ENCODE data around the gene TOR1AIP1. TPM values are rescaled to one million over a fixed set of nuclear protein-coding genes. Genes with fewer than 3 reads are reported as not detected.
A peak's percentile ranks its signal among the peaks of the same experiment; 100 is the strongest.
"Not testable (repeated sequence)": the region's sequence is repeated elsewhere in the genome, so short reads cannot be mapped to it uniquely, and the experiment has no call there.

Gene TOR1AIP1, protein sequence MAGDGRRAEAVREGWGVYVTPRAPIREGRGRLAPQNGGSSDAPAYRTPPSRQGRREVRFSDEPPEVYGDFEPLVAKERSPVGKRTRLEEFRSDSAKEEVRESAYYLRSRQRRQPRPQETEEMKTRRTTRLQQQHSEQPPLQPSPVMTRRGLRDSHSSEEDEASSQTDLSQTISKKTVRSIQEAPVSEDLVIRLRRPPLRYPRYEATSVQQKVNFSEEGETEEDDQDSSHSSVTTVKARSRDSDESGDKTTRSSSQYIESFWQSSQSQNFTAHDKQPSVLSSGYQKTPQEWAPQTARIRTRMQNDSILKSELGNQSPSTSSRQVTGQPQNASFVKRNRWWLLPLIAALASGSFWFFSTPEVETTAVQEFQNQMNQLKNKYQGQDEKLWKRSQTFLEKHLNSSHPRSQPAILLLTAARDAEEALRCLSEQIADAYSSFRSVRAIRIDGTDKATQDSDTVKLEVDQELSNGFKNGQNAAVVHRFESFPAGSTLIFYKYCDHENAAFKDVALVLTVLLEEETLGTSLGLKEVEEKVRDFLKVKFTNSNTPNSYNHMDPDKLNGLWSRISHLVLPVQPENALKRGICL
- 50.5 TPM for polyA plus RNA-seq (2012; ENCODE audit: insufficient read depth, insufficient read length)

DNA sequence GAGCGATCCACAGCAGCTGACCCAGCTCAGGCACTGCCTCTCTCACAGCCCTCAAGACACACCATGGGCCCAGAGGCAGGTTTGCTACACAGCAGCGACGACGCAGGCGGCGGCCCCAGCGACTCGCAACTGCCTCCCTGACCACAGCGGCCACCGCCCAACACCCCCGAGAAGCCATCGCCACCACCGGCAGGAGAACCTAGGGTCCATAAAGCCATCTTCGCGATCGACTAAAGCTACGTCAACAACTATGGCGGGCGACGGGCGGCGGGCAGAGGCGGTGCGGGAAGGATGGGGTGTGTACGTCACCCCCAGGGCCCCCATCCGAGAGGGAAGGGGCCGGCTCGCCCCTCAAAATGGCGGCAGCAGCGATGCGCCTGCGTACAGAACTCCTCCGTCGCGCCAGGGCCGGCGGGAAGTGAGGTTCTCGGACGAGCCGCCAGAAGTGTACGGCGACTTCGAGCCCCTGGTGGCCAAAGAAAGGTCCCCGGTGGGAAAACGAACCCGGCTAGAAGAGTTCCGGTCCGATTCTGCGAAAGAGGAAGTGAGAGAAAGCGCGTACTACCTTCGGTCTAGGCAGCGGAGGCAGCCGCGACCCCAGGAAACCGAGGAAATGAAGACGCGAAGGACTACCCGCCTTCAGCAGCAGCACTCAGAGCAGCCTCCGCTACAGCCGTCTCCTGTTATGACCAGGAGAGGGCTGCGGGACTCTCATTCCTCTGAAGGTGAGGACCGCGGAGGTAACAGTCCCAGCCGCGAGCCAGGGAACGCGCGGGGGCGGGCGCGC lies at the start of gene TOR1AIP1:
TOR1AIP1 (plus strand) TSS at position 33 of the 787 bp plus-strand sequence; CDS start at position 251, 218 bp downstream.
- H3K4me3 ChIP-seq (ENCODE audit: low read length): peak within 1 kb of the TSS; percentile 92
- peak; percentile 94 for DNase-seq (ENCODE audit: low read depth, low spot score)

DNA sequence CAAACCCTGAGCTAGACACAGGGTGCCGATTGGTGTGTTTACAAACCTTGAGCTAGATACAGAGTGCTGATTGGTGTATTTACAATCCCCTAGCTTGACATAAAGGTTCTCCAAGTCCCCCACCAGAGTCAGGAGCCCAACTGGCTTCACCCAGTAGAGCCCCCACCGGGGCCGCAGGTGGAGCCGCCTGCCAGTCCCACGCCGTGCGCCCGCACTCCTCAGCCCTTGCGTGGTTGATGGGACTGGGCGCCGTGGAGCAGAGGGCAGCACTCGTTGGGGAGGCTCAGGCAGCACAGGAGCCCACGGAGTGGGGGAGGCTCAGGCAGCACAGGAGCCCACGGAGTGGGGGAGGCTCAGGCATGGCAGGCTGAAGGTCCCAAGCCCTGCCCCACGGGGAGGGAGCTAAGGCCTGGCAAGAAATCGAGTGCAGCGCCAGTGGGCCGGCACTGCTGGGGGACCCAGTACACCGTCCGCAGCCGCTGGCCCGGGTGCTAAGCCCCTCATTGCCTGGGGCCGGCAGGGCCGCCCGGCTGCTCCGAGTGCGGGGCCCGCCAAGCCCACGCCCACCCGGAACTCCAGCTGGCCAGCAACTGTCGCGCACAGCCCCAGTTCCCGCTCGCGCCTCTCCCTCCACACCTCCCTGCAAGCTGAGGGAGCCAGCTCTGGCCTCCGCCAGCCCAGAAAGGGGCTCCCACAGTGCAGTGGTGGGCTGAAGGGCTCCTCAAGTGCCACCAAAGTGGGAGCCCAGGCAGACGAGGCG lies 45.2 kb upstream of the TOR1AIP1 start:
- not testable (repeated sequence) for H3K4me3 ChIP-seq (ENCODE audit: low read length)

DNA sequence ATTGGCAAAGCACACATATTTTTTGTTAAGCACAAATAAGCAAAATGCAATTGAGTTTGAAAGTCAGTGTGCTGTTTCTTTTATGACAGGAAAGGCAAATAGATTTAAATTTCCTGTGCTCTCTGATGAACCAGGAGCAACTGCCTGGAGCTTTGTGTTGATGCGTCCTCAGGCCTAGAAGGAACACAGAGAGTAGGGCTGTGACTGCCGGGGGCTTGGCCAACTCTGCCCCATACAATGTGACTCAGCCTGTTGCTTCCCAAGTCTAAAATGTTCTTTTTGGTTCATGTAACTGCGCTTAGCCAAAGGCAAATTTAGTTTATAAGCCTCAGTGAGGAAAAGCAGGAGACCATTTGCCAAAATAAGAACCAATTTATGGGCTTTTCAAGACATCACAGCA lies 42.0 kb upstream of the TOR1AIP1 start:
- H3K4me3 ChIP-seq (ENCODE audit: low read length): no peak overlapping the region
- DNase-seq (ENCODE audit: low read depth, low spot score): no peak

More for the DNA sequence above, 45.2 kb upstream of the TOR1AIP1 start:
- not testable (repeated sequence) for DNase-seq (ENCODE audit: low read depth, low spot score)

DNA sequence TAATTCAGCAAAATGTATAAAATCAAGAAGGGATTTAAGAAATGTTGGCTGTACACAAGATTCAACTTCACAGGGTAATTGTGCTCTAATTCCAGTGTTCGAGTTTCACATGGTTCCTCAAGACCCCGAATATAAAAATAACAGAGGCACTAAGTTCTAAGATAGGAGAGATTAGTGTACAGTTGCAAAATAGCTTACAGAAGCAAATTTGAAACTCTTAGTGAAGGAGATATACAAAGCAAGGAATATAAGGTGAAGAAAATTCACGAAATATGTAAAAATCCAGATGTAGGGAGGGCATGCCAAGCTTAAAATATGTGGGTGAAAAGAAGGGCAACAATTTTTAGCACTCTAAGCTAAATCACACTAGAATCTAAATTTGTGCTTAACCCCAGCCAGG lies 33.9 kb upstream of the TOR1AIP1 start:
- H3K4me3 ChIP-seq (ENCODE audit: low read length): no peak overlapping the region
- DNase-seq (ENCODE audit: low read depth, low spot score): no peak

DNA sequence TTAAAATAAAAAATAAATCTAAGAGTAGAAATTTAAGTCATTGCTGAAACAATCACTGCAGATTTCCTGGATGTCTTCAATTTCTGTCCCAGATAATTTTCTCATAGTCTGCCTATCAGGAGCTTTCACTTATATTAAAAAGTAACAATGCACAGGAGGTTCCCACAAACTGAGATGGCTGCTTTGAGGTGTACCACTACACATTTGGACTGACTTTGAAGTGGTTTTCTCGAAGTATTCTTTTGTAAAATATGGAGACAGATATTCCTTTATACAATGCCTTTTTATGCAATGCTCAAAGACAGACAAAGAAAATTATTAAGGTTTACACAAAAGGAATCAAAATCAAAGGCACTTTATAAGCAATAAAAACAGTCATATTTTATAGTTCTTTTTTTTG lies 29.0 kb upstream of the TOR1AIP1 start:
- DNase-seq (ENCODE audit: low read depth, low spot score): peak; percentile 26
- no peak overlapping the region for H3K4me3 ChIP-seq (ENCODE audit: low read length)

DNA sequence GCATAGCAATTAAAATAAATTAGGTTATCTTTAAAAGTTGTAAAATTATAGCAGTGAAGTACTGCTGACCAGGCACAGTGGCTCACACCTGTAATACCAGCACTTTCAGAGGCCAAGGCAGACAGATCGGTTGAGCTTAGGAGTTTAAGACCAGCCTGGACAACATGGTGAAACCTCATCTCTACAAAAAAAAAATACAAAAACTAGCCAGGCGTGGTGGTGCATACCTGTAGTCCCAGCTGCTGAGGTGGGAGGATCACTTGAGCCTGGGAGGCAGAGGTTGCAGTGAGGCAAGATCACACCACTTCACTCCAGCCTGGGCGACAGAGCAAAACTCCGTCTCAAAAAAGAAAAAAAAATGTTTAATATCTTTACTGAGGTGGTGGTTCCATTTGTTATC lies 26.3 kb upstream of the TOR1AIP1 start:
- H3K4me3 ChIP-seq (ENCODE audit: low read length); DNase-seq (ENCODE audit: low read depth, low spot score): not testable (repeated sequence)

DNA sequence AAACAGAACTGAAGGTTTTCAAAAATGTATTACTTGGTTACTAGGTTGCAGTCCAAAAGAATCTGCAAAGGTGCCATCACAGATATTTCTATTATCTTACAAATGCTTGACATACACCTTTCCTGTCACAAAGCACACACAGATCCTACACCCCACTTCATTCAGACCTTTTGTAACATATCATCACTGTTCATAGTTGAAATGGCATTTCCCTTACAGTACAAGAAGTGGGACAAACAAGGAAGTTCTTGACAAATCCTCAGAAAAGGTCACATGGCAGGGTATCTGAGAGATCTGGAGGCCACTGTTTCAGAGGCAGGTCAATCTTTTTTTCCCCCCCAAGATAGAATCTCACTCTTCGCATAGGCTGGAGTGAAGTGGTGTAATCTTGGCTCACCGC lies 25.8 kb upstream of the TOR1AIP1 start:
- no peak for DNase-seq (ENCODE audit: low read depth, low spot score)
- H3K4me3 ChIP-seq (ENCODE audit: low read length): no peak overlapping the region

DNA sequence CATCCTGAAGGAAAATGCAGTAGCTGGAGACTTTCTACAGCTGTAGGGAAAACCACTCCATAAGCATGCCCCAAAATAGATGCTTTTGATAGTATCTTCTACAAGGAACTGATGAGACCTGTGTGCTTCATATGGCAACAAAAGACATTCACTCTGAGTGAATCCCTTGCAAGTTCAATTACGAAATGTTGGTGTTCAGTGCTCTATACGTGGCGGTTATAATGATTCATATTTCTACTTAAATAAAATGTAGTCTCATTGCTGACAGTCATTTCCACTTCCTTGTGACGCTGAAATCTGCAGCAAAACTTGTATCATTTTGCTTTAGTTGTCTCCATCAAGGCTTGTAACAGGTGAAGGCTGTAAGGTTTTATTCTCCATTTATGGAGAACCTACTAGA lies 25.1 kb upstream of the TOR1AIP1 start:
- no peak for DNase-seq (ENCODE audit: low read depth, low spot score)
- no peak overlapping the region for H3K4me3 ChIP-seq (ENCODE audit: low read length)

DNA sequence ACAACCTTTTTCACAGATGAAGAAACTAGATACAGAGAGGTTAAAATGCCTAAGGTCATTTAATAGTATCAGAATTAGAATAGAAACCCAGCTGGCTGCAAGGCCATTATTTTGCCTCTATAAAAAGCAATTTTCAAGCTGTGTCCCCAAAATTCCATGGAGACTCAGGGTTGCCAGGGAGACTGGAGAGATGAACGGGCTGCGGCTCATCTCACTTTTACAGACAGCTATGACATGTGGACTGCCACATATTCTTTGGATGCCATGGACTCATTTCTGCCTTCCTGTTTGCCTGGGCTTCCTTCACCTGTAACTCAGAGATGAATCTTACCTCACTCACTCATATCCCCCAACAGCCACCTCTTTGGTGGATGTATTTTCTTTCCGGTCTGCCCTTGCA lies 21.4 kb upstream of the TOR1AIP1 start:
- H3K4me3 ChIP-seq (ENCODE audit: low read length): no peak overlapping the region

DNA sequence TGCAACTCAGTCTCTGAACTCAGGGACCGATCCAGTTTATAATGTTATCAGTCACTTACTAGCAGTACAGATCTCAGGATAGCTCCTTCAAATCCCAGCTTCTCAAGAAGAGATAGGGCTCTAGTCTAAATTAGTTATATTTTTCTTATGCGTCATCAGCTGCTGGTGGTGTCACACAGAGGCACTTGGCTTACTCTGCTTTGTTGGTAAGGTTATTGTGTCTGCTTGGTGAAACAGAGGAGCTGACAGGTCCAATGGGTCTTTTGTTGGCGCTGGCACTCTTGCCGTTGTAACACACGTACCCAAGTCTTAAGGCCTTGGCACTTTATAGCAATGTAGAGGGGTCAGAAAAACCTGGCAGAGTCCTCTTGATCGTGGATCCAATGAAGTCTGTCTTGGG lies 16.7 kb upstream of the TOR1AIP1 start:
- no peak for DNase-seq (ENCODE audit: low read depth, low spot score)
- H3K4me3 ChIP-seq (ENCODE audit: low read length): no peak overlapping the region

More for the DNA sequence above, 21.4 kb upstream of the TOR1AIP1 start:
- DNase-seq (ENCODE audit: low read depth, low spot score): no peak

DNA sequence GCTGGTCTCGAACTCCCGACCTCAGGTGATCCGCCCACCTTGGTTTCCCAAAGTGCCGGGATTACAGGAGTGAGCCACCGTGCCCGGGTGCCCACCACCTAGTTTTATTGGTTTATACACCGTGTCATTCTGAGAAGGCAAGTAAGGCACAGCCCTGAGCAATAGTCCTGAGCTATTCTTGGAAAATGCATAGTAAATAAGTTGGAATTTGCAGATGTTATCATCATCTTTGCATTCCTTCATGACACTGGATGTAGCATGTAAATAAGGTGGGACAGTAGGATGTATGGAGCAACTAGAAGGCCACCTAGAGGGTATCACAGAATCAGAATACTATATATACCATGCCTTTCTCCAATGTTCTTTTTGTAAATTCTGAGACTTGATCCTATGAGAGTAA lies 15.5 kb upstream of the TOR1AIP1 start:
- H3K4me3 ChIP-seq (ENCODE audit: low read length): no peak overlapping the region
- no peak for DNase-seq (ENCODE audit: low read depth, low spot score)

DNA sequence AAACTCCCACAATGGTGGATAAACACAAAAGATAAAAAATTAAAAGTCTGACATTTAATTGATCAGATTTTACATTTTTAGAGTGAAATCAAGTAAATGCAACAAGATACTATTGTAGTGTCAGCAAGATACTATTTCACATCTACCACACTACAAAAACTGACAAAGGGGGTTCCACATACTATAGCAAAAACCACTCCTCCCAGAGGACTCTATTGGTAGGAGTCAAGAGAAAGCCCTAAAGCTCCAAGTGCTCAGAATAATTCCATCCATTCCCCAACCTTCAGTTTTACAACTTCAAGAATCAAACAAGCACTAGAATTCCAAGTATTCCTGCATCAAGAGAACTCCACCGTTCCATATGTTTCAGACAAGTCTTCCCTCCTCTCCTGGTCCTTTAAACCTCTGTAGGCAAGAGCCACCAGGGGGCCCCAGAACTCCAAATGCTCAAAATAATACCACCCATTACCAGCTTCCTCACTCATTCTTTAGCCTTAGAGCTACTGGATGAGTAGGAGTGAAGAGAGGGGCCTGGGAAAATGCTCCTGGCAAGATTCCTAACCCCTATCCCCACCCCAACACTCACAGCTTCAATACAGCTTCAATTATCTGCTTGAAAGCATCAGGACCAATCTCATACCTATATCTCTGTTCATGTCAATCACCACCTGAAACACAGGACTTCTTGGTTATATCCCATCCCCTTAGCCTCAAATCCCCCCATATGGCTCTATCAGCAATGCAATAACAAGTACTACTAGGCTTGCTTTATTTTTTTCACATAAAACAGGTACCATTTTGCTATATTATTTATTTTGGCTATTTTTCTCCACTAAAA lies 14.4 kb upstream of the TOR1AIP1 start:
- peak; percentile 21 for DNase-seq (ENCODE audit: low read depth, low spot score)
- no peak overlapping the region for H3K4me3 ChIP-seq (ENCODE audit: low read length)

DNA sequence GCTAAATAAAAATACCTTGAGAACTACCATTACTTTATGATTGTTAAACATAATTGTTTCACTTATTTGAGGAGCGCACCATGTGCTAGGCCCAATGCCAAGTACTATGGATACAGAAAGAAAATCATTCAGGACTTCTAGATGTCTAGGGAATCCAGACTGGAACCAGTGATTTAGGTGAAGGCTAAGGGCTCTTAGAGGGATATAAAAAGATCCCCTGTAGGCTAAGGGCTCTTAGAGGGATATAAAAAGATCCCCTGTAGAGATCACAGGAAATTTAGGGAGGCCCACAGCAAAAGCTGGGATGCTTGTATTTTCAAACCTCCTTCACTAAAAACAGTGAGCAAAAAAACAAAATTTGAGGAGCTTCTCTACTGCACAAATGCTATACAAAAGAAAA lies 11.2 kb upstream of the TOR1AIP1 start:
- DNase-seq (ENCODE audit: low read depth, low spot score): no peak
- no peak overlapping the region for H3K4me3 ChIP-seq (ENCODE audit: low read length)

DNA sequence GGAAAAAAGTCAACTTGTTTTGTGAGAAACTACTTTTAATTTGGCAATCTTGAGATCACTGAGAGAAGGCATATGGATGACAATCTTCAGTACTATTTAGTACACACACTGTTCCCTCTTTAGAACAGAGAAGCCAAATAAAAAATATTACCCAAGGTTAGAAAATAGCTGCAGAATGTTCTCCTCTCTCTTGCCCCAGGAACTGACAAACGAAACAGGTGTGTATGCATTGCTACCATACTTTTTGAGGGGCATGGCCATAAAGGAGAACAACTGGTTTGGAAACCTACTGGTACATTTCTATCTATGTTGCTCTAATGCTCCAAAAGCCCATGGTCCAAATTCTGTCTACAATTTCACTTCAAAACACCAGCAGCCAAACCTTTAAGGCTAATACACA lies 10.1 kb upstream of the TOR1AIP1 start:
- DNase-seq (ENCODE audit: low read depth, low spot score): no peak
- H3K4me3 ChIP-seq (ENCODE audit: low read length): no peak overlapping the region

DNA sequence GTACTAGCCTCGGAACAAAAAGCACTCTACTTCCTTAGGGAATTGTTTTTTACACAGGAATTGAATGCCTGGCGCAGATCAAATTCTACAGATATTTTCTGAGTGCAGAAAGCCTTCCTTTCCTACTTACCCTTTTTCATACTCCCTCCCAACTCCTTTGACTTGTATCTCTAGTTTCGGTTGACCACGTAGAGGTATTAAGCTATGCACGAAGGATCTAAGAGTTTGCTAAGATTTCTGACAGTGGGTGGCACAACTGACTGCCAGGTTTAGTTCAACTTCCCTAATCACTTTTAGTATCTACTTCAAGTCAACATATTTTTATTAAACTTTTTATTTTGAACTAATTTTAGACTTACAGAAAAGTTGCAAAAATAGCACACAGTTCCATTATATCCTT lies 9.5 kb upstream of the TOR1AIP1 start:
- DNase-seq (ENCODE audit: low read depth, low spot score): no peak
- no peak overlapping the region for H3K4me3 ChIP-seq (ENCODE audit: low read length)

DNA sequence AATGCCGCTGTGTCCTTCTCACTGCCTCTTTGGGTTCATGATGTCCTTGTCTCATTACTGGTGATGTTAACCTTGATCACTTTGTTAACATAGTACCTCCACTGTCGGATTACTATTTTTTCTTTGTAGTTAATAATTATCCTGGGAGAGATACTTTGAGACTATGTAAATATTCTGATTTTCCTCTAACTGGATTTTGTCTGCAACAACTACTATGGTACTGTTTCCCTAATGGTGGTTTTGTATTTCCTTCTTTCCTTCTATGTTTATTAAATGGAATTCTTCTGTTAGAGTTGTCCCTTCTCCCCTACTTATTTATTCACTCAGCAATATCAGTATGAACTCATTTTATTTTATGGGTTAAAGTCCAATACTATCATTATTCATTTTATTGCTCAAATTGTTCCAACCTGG lies 8.6 kb upstream of the TOR1AIP1 start:
- no peak for DNase-seq (ENCODE audit: low read depth, low spot score)

DNA sequence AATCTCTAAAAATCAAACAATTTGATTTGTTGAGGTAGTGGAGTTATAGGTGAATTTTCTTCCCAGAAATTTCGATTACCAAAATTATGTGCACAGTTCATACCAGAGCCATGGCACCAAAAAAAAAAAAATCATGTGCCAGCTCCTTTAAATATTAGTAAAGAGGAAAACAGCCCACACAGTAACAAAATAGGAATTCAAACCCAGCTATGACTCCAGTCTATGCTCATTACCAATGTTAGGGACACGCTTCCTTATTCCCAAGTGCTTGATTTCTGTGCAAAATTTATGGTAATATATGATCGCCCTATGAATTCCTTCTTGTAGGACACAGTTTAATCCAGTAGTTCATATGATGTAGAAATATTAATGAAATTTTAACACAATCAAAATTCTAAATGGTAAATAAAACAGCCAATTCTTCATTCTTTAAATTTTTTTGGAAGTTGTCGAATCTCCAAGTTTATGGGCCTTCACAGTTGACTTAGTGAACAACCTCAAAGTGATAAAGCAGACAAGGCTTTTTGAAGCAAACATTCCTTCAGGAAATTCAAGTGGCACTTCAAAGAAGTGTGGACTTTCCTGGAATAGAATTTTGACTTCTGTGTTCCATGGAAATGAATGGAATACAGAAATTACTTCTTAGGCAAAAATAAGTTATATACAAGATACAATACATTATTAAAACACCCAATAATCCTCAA lies 6.3 kb upstream of the TOR1AIP1 start:
- no peak for DNase-seq (ENCODE audit: low read depth, low spot score)
- no peak overlapping the region for H3K4me3 ChIP-seq (ENCODE audit: low read length)

More for the DNA sequence above, 8.6 kb upstream of the TOR1AIP1 start:
- H3K4me3 ChIP-seq (ENCODE audit: low read length): no peak overlapping the region

DNA sequence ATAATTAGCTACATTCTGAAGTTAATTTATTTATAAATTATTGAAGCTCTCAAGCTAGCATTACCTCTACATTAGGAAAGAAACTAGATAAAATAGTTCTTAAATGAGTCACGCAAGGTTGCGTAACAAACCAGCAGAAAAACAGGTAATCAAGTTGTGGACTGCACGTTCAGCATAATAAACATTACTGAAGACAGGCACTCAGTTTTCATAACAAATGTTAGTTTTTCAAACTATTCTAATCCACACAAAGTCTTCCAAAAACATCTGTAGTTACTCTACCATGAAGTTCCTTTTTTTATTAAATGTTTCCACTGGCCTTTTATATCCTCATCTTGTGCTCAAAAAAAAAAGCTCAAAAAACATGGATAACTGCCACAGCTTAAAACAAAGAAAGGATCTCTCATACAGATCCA lies 5.8 kb upstream of the TOR1AIP1 start:
- no peak for DNase-seq (ENCODE audit: low read depth, low spot score)
- peak overlapping the region; percentile 82 for H3K4me3 ChIP-seq (ENCODE audit: low read length)

All from Jurkat, Clone E6-1 (cell line).